ENCODE results near the gene OTOP1.

- TF ChIP-seq CTCF (IDR thresholded peaks at IDR 0.05): no peak
- TF ChIP-seq EZH2phosphoT487 (IDR thresholded peaks at IDR 0.05): no peak
Observed at GRCh38 chr4:4226606-4227438, at the start of gene OTOP1.
